ENCODE results near the gene CFAP61.

GRCh38 chr20:20401991-20402390 is 349.7 kb downstream of the CFAP61 start:
- TF ChIP-seq CTCF (IDR thresholded peaks at IDR 0.05) (no peak), POLR2A (IDR thresholded peaks at IDR 0.05) (no peak)
